Adipocyte (in vitro differentiated cells): ENCODE data around the gene LGR6.

Experiments used
- DNase-seq: peaks from one replicate; pipeline ENCODE4 v3.0.0-alpha.2; 2015; ENCODE audit warnings: low read depth
- H3K27me3 ChIP-seq: replicated peaks from 2 replicates; pipeline ENCODE4 v1.7.0; 2013; ENCODE audit warnings: mild to moderate bottlenecking, low read length, moderate library complexity; ENCODE audit not compliant: control insufficient read depth, insufficient read depth
- H3K36me3 ChIP-seq: 2 replicates; pipeline ENCODE4 v1.7.0; 2013; ENCODE audit warnings: low read length, mild to moderate bottlenecking, moderate library complexity; ENCODE audit not compliant: control insufficient read depth, insufficient read depth, severe bottlenecking
- H3K4me1 ChIP-seq: 2 replicates; pipeline ENCODE4 v1.7.0; 2013; ENCODE audit warnings: mild to moderate bottlenecking, low read length, moderate library complexity; ENCODE audit not compliant: control insufficient read depth, insufficient read depth
- H3K4me3 ChIP-seq: 2 replicates; pipeline ENCODE4 v1.7.0; 2013; ENCODE audit warnings: mild to moderate bottlenecking, low read length, moderate library complexity
- H3K9ac ChIP-seq: 2 replicates; pipeline ENCODE4 v1.7.0; 2013; ENCODE audit warnings: mild to moderate bottlenecking, low read length, moderate library complexity
- H3K9me3 ChIP-seq: 2 replicates; pipeline ENCODE4 v1.7.0; 2013; ENCODE audit warnings: mild to moderate bottlenecking, low read length, moderate library complexity; ENCODE audit not compliant: control insufficient read depth

The LGR6 gene

GRCh38 chr1:202205523-202206190 is 12.1 kb downstream of the LGR6 start:
- Histone ChIP-seq H3K36me3 (no peaks in the 10 kb centered on the region), H3K9me3 (no peaks in the 10 kb centered on the region), H3K27me3 (peaks cover 66% of the 10 kb centered on the region), H3K4me1 (no peaks in the 10 kb centered on the region), H3K4me3 (no peak overlapping the region), H3K9ac (no peak overlapping the region)
- peak; percentile 49 for DNase-seq

DNA sequence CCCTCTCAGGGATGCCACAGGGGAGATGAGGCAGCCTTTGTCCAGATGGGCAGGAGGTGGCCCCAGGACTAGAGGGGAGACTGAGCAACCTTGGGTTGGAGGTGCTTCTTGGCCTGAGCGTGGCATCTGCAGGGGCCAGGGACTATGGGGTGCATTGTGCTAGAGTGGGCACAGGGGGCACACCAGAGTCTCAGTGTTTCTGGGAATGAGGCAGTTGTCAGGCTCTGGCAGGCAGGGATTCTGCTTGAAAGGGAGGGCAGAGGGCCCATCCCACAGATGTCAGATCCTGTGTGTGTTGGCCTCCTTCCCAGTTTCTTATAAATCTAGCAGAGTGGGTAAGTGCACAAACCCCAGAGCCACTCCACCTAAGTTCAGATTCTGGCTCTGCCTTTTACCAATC is 13.7 kb downstream of the LGR6 start:
- Histone ChIP-seq H3K36me3 (no peaks in the 10 kb centered on the region), H3K27me3 (peaks cover 72% of the 10 kb centered on the region), H3K4me3 (no peak overlapping the region), H3K4me1 (no peaks in the 10 kb centered on the region), H3K9me3 (no peaks in the 10 kb centered on the region), H3K9ac (no peak overlapping the region)
- peak; percentile 68 for DNase-seq

GRCh38 chr1:202208351-202208857 is 14.8 kb downstream of the LGR6 start:
- Histone ChIP-seq H3K4me3 (no peak overlapping the region), H3K9ac (no peak overlapping the region), H3K4me1 (no peaks in the 10 kb centered on the region), H3K27me3 (peaks cover 83% of the 10 kb centered on the region), H3K36me3 (no peaks in the 10 kb centered on the region), H3K9me3 (no peaks in the 10 kb centered on the region)
- DNase-seq: no peak

GRCh38 chr1:202210385-202210784 is 16.8 kb downstream of the LGR6 start:
- Histone ChIP-seq H3K9ac (no peak overlapping the region), H3K9me3 (no peaks in the 10 kb centered on the region), H3K4me1 (no peaks in the 10 kb centered on the region), H3K36me3 (no peaks in the 10 kb centered on the region), H3K27me3 (peaks cover 86% of the 10 kb centered on the region), H3K4me3 (no peak overlapping the region)
- peak; percentile 33 for DNase-seq

GRCh38 chr1:202210969-202211368 is 17.4 kb downstream of the LGR6 start:
- Histone ChIP-seq H3K4me3 (no peak overlapping the region), H3K9ac (no peak overlapping the region), H3K27me3 (peaks cover 86% of the 10 kb centered on the region), H3K36me3 (no peaks in the 10 kb centered on the region), H3K9me3 (no peaks in the 10 kb centered on the region), H3K4me1 (no peaks in the 10 kb centered on the region)
- no peak for DNase-seq

DNA sequence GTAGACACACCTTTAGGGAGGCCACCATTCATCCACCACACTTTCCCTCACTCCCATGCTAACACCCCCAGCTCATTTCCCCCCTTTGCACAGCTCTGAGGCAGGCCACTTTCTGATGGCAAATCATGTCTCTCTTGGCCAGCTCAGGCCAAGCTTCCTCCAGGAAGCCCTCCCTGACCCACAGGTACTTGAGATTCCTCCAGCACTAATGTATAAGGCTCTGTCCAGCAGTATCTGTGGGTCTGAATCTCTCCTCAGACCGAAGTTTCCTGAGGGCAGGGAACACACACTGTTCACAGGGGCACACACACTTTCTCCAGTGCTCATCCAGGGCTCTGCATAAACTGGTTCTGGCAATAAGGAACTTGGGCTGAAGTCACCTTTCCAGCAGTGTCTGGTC is 19.2 kb downstream of the LGR6 start:
- H3K4me1 ChIP-seq: no peaks in the 10 kb centered on the region
- no peak overlapping the region for H3K9ac ChIP-seq
- H3K27me3 ChIP-seq: peaks cover 90% of the 10 kb centered on the region

DNA sequence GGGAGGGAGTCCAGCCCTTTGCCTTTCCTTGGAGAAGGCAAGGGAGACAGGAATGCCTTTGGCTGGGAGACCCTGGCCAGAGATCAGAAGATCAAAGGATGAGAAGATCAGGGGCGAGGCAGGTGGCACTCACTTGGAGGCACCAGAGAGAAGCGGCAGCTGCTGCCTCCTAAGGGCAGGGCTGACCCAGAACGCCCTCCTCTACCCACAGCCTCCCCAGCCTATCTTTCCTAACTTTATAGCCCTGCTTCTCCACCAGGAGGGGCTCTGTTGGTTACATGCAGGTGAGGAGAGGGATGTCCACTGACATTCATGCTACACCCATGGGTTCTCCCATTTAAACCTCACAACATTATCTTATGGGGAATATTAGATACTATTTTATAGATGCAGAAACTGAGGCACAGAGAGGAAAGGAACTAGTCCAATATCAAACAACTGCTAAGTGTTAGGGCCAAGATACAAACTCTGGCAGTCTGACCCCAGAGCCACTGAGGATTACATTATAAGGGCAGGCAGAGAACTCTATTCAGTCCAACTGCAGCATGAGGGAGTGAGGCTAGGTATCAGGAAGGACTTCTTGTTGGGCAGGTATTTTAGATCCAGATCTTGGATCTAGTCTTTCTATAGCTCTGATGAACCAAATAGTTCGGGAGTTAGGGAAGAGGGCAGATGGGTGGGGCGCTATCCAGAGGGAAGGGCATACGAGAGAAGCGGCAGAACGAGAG is 19.9 kb downstream of the LGR6 start:
- Histone ChIP-seq H3K4me1 (no peaks in the 10 kb centered on the region), H3K27me3 (peaks cover 90% of the 10 kb centered on the region), H3K36me3 (no peaks in the 10 kb centered on the region), H3K9me3 (no peaks in the 10 kb centered on the region), H3K4me3 (no peak overlapping the region), H3K9ac (no peak overlapping the region)
- no peak for DNase-seq

More for the DNA sequence above, 19.2 kb downstream of the LGR6 start:
- Histone ChIP-seq H3K36me3 (no peaks in the 10 kb centered on the region), H3K4me3 (no peak overlapping the region), H3K9me3 (no peaks in the 10 kb centered on the region)
- DNase-seq: no peak

DNA sequence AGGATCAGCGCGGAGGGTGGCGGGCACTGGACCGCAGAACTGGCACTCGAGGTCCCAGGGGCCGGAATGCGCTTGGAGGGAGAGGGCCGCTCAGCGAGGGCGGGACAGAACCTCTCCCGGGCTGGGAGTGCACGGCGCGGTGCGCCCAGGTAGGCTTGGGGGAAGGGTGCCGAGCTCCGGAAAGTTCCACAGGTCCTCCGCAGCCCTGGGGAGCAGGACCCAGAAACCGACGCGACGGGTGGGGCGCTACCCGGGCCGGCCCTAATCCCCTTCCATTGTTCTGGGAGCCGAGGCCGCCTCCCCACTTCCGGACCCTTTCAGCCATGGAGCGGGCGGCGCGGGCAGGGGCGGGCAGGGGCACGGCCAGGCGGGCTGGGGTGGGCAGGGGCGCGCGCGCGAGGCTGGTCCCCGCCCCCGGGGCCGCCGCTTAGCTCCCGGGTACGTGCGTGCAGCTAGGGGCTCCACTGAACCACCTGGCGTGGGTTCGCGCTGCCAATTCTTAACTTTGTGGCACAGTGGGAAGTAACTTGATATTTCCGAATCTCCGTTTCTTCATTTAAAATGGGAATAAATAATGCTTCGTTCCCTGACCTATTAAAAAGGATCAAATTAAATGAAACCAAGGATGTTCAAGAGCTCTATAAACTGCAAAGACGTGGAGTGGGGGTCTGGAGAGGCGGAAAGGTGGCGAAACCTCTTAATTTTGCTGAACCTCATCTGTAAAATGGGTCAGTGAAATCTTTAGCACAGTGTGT is 20.7 kb downstream of the LGR6 start:
- Histone ChIP-seq H3K36me3 (no peaks in the 10 kb centered on the region), H3K4me1 (no peaks in the 10 kb centered on the region), H3K9ac (no peak overlapping the region), H3K4me3 (no peak overlapping the region), H3K9me3 (no peaks in the 10 kb centered on the region), H3K27me3 (peaks cover 90% of the 10 kb centered on the region)
- no peak for DNase-seq

DNA sequence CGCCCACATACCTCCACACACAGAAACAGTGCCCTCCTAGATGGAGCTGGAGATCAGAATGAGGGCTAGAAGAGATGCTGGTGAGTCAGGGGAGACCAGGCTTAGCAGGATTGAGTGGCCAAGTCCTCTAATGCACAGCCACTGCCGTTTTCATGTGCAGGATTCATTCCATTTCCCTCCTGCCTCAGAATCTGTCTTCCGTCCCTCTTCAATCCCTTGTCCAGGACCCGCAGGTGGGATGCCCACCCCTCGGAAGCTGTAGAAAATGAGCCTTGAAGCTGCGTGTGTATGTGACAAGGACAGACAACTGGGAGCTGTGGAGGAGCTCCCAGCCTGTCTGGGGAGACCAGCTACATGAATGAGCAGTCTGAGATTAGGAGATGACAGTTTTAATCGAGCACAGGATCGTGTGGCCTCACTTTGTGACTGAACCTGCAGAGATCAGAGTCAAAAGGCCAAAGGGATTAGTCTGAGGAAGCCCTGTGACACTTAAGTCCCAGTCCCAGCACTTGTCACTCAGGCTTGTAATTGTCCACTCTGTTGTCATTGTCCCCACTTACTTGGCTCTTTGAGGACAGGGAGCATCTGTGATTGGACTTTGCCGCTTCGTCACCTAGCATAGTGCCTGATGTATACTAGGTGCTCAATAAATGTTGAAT is 22.0 kb downstream of the LGR6 start:
- DNase-seq: no peak
- Histone ChIP-seq H3K9ac (no peak overlapping the region), H3K4me3 (no peak overlapping the region), H3K27me3 (peaks cover 84% of the 10 kb centered on the region), H3K9me3 (no peaks in the 10 kb centered on the region), H3K4me1 (no peaks in the 10 kb centered on the region), H3K36me3 (no peaks in the 10 kb centered on the region)

- Histone ChIP-seq H3K4me3 (no peak overlapping the region), H3K4me1 (no peaks in the 10 kb centered on the region), H3K9me3 (no peaks in the 10 kb centered on the region), H3K36me3 (no peaks in the 10 kb centered on the region), H3K9ac (no peak overlapping the region), H3K27me3 (peaks cover 88% of the 10 kb centered on the region)
- DNase-seq: no peak
Observed at GRCh38 chr1:202216691-202217090, 23.1 kb downstream of the LGR6 start.

DNA sequence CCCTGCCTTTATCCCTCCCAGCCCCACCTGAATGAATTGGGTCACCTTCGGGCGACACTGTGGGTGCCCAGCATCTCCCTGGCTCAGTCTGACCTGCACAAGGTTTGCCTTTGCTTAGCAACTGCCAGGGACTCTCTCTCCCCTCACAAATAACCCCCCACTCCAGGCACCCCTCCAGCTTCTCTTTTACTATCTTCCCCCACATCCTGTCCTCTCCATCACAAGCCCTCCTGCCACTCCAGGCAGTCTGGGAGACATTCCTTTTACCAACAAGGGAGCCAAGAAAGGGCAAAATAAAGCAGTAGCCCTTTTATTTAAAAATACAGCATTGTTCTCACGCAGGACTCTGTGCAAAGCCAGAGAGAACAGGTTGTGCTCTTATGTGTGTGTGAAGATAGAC is 23.9 kb downstream of the LGR6 start:
- Histone ChIP-seq H3K9me3 (no peaks in the 10 kb centered on the region), H3K27me3 (peaks cover 85% of the 10 kb centered on the region), H3K36me3 (no peaks in the 10 kb centered on the region), H3K9ac (no peak overlapping the region), H3K4me3 (no peak overlapping the region), H3K4me1 (no peaks in the 10 kb centered on the region)
- DNase-seq: no peak
